ENCODE results near the gene MRTFB. TPM values are rescaled to one million over a fixed set of nuclear protein-coding genes. Genes with fewer than 3 reads are reported as not detected.

MRTFB gene
- total RNA-seq, 3 donors from 2014 or later (not counting 1 experiment from before 2014, with no cell fraction given), result 12.8 to 22.8 (median 19.6) TPM

GRCh38 chr16:14151256-14152030 lies 80.3 kb downstream of the MRTFB start:
- Histone ChIP-seq H3K36me3 (ENCODE audit: control insufficient read depth, insufficient read depth, low read length) (no peaks in the 10 kb centered on the region), H3K27ac (ENCODE audit: low read length) (no peak overlapping the region), H3K4me1 (ENCODE audit: control insufficient read depth, insufficient read depth, low read length) (no peaks in the 10 kb centered on the region), H3K27me3 (ENCODE audit: control insufficient read depth, insufficient read depth, low read length) (no peaks in the 10 kb centered on the region), H3K9me3 (ENCODE audit: control insufficient read depth, insufficient read depth, low read length) (no peaks in the 10 kb centered on the region), H3K4me3 (ENCODE audit: low read length) (no peak overlapping the region)
- Mint-ChIP-seq H3K36me3 (no peaks in the 10 kb centered on the region), H3K27ac (no peak overlapping the region), H3K27me3 (ENCODE audit: low read depth in 2 of 2) (no peaks in the 10 kb centered on the region), H3K4me3 (no peak overlapping the region), H3K4me1 (no peaks in the 10 kb centered on the region), H3K9me3 (no peaks in the 10 kb centered on the region)
- intact Hi-C loops (cut with micrococcal nuclease), result no loop called here
- no peak for DNase-seq
- no peak for ATAC-seq
- TF ChIP-seq CTCF (IDR thresholded peaks at IDR 0.05), result no peak
- 92% methylated on average over 1 of the region's 2 CpGs for WGBS (ENCODE audit: insufficient coverage)

GRCh38 chr16:14155572-14156190 lies 84.6 kb downstream of the MRTFB start:
- no peaks in the 10 kb centered on the region for H3K36me3 Mint-ChIP-seq
- no peak overlapping the region for H3K4me3 Mint-ChIP-seq
- no peak for TF ChIP-seq CTCF (IDR thresholded peaks at IDR 0.05)
- H3K27ac ChIP-seq (ENCODE audit: low read length), result no peak overlapping the region
- no peaks in the 10 kb centered on the region for H3K9me3 ChIP-seq (ENCODE audit: control insufficient read depth, insufficient read depth, low read length)
- no peaks in the 10 kb centered on the region for H3K4me1 ChIP-seq (ENCODE audit: control insufficient read depth, insufficient read depth, low read length)
- H3K9me3 Mint-ChIP-seq, result no peaks in the 10 kb centered on the region
- ATAC-seq, result no peak
- H3K4me3 ChIP-seq (ENCODE audit: low read length), result no peak overlapping the region
- no peaks in the 10 kb centered on the region for H3K36me3 ChIP-seq (ENCODE audit: control insufficient read depth, insufficient read depth, low read length)
- no peaks in the 10 kb centered on the region for H3K4me1 Mint-ChIP-seq
- no peaks in the 10 kb centered on the region for H3K27me3 ChIP-seq (ENCODE audit: control insufficient read depth, insufficient read depth, low read length)
- intact Hi-C loops (cut with micrococcal nuclease), result no loop called here
- 92% methylated on average over 4 of the region's 4 CpGs for WGBS (ENCODE audit: insufficient coverage)
- H3K27ac Mint-ChIP-seq, result no peak overlapping the region
- H3K27me3 Mint-ChIP-seq (ENCODE audit: low read depth in 2 of 2), result no peaks in the 10 kb centered on the region
- DNase-seq, result no peak

- TF ChIP-seq CTCF (IDR thresholded peaks at IDR 0.05), result no peak
- Histone ChIP-seq H3K27me3 (ENCODE audit: control insufficient read depth, insufficient read depth, low read length) (no peaks in the 10 kb centered on the region), H3K4me3 (ENCODE audit: low read length) (no peak overlapping the region), H3K9me3 (ENCODE audit: control insufficient read depth, insufficient read depth, low read length) (no peaks in the 10 kb centered on the region), H3K4me1 (ENCODE audit: control insufficient read depth, insufficient read depth, low read length) (no peaks in the 10 kb centered on the region), H3K27ac (ENCODE audit: low read length) (no peak overlapping the region), H3K36me3 (ENCODE audit: control insufficient read depth, insufficient read depth, low read length) (no peaks in the 10 kb centered on the region)
- Mint-ChIP-seq H3K36me3 (no peaks in the 10 kb centered on the region), H3K27ac (no peak overlapping the region), H3K4me3 (no peak overlapping the region), H3K9me3 (no peaks in the 10 kb centered on the region), H3K4me1 (peaks cover 0 to 11% of the 10 kb centered on the region in 2 donors), H3K27me3 (ENCODE audit: low read depth in 2 of 2) (no peaks in the 10 kb centered on the region)
- ATAC-seq (no peak), DNase-seq (no peak)
- WGBS (ENCODE audit: insufficient coverage), result 92% methylated on average over 5 of the region's 5 CpGs
- intact Hi-C loops (cut with micrococcal nuclease), result no loop called here
Observed at GRCh38 chr16:14164916-14165662, 94.0 kb downstream of the MRTFB start.

Data from natural killer cell (primary cell).